SHP77 treated with DMSO at 0.1 percent for 48 hours (cell line): ENCODE measurements around the gene HORMAD2.
A peak's percentile ranks its signal among the peaks of the same experiment; 100 is the strongest.

ENCODE experiments used
- DNase-seq: peaks from one replicate; lab custom pipeline; 2025; lab: John Stamatoyannopoulos, UW

HORMAD2 gene

DNA sequence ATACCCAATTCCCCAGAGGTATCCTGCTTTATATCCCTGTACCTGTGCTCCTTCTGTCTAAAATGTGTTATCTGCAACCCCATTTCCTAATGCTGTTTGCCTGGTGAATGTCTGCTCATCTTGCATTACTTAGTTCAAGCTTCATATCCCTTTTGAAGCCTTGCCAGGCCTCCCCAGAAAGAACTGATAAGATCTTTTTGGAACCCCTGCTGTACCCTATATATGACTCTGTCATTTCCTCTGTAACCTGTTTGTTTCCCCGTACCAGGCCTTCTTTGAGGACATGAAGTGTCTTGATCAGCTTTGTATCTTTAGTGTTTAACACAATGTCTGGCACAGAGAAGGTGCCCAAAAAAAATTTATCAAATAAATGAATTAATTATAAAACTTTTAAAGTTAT, 88.7 kb downstream of the HORMAD2 start:
- DNase-seq: no peak

DNA sequence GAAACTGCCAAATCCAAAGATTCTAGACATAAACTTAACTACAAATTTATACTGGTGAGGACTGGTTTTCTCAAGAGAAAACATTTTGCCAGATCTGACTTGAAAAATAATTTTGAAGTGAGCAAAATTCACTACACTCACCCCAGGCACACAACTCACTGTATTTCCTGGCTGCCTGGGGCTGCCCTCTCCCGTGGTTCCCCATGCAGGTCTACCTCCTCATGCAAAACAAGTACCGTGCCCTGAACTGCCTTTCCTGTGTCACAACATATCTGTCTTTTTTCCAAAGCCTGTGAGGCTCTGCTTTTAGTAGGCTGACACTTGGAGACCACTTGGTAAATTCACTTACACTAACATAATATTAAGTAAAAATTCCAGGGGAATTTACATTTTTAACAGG, 89.9 kb downstream of the HORMAD2 start:
- no peak for DNase-seq

DNA sequence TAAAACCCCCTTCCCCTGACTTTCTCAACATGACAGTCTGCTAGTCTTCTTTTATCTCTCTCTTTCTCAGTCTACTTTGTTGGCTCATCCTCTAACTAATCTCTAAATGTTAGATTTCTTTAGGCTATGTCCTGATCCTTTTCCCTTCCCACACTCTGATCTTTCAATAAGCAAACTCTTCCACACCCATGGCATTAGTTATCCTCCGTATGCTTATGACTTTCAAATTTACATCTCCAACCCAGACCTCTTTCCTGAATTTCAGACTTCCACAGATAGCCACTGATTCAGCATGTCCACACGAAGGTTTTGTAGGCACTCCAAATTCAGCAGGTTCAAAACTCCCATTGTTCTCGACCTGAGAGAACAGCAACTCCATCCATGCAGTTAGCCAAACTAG, 90.7 kb downstream of the HORMAD2 start:
- no peak for DNase-seq

DNA sequence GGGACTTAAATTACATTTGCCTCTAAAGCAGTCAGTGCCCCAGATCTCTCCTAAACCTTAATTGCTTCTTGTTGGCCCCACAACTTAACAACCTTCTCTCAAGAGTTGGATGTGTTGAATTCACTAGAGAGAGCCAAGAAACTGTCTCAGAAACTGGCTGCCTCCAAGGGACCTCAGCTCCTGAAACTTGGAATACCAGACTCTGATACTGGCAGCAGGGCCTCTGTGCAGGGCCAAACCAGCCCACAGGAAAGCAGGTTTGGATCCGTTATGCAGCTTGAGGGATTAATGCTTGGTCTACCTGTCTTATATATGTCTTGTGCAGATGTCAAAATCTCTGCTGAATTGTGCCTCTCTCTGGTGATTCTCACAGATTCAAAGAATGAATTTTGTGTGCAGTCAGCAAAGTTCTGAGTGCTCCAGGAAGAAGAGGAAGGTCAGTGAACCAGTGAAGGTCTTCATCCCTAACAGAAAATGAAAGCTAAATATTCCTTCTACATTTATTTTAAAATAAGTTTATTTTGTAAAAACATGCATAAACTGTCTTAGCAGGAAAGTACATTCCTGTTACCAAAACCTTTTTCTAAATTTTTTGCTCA, 95.5 kb downstream of the HORMAD2 start:
- DNase-seq: no peak

DNA sequence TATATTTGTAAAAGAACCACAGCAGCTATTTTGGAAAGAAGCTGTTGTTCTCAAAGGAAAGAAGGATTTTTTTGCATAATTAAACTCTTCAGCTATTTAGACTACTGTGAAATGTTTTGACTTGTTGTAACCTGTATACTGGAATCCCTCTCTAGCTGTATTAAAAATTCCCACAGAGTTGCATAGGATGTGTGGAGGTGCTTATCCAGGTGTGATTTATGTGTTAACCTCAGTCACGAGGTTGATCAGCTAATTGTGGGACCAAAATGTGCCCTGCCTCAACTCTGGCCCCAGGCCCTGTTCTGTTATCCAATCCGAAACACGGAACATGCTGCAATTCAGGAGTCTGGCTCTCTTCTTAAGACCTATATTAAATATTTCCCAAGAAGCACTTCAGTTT, 96.2 kb downstream of the HORMAD2 start:
- no peak for DNase-seq

DNA sequence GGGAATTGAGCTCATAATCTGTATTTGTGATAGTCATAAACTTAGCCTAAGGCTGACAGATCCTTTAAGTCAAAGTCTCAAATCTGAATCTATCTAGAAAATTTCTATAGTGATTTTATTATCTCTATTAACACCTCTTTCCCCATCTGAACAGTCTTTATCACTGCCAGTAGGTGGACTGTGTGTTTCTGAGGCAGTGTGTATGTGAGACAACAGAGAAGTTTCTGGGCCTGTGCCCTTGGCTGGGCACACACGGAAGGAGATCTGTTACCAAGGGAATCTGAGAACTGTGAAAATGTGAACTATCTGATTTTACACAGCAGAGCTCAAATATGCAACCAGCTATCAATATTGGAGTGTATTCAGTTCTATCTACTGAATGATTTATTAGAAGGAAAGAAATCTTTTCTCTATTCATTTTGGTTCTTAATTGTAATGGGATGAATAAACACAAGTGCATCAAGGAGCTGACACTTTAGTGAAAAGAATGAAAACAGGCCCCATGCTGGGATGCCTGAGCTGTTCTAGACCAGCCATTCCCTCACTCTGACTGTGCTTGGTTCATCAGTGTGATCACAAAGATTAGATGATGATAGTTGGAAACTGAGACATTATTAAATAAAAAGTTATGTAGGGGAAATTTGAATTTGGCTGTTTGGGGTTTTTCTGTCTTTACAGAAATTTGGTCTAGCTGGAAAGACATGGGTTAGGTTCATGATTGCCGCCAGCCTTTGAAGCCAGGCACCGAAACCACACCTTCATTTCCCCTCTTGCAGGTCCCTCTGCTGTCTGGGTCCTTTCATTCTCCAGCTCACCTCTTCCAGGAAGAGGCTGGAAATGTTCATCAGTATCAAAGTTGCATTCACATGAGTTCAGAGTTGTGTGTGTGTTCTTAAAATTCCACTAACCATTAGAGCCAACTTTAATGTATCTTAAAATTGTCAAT, 98.2 kb downstream of the HORMAD2 start:
- DNase-seq: no peak

DNA sequence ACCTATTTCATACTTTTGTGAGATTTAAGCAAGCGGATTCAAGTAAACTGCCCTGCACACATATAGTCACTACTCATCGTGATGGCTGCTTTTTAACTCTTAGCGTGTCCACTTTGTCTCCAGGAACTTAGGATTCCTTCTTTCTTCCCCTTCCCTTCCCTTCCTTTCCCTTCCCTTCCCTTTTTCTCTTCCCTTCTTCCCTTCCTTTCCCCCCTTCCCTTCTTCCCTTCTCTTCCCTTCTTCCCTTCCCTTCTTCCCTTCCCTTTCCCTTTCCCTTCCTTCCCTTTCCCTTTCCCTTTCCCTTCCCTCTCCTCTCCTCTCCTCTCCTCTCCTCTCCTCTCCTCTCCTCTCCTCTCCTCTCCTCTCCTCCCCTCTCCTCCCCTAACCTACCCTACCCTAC, 100.4 kb downstream of the HORMAD2 start:
- no peak for DNase-seq

DNA sequence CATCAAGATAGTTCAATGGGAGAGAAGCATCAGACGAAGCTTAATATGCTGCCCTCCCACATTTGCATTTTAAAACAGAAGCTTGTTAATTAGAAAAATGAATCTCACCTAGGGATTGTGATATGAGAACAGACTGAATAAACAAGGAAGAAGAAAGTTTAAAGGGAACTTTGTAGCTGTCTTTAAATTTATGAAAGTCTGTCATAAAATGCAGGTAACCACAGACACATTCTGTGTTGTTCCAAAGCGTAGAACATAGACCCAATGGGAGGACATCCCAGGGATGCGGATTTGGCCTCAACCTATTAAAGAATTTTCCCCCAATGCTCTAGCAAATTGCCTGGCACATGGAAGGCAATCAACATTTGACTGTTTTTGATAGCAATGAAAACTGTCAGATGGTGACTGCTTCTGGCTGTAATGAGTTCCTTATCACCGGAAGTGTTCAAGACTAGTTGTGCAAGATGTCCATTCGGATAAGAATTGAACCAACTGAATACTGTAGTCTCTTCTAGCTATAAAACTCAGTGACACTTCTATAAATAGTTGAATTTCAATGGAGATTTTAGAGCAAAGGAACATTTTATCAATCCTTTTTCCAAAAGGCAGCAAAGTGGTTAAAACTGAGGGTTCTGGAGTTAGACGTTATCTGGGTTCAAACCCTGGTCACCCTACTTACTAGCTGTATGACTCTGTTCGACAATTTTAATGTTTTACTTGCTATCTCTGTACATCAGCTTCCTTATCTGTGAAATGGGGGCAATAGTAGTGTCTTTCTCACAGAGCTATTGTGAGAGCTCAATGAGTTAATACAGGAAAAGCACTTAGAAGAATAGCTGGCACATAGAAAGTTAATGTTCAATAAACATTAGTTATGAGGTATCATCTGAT, 101.4 kb downstream of the HORMAD2 start:
- no peak for DNase-seq

DNA sequence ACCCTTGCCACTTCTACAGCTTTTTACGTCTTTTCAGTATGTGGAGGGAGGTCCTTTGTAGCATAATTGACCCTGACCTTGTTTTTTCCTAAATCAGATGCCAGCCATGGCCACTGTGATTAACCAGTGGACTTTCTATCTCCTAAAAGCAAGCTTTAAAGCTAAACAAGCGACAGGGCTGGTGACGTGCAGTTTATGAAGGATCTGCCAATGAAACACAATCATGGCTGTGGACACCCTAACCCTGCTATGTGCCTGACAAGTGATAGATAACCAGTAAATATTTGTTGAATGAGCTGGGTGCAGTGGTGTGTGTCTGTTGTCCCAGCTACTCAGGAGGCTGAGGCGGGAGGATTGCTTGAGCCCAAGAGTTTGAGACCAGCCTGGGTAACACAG, 102.1 kb downstream of the HORMAD2 start:
- DNase-seq: peak; percentile 79

DNA sequence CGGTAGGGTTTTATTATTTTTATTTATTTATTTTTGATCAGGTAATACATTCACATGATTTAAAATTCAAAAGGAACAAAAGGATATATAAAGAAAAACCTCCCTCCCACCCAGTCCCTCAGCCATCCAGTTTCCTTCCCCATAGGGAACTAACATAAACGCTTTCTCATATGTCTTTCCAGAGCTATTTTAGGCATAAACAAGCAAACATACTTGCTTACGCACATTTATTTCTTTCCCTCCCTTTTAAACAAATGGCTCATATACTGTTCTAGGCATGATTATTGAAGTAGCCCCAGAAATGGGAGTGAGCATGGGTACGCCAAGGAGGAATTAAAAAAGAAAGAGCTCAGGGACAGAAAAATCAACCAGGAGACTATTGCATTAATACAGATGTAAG, 102.6 kb downstream of the HORMAD2 start:
- DNase-seq: no peak

DNA sequence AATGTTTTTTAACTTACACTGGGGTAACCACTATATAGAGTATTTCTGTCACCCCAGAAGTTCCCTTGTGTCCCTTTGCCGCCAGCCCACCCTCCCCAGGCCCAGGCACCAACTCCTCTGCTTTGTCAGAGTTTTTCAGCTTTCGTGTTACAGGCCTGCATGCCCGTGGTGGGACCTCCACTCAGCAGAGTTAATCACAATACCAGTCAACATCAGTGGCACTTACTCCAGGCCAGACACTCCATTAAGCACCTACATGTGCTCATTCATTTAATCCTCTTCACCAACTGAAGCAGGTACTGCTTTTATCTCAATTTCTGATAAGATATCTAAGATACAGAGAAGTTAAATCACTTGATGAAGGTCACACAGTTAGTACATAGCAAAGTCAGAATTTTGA, 103.0 kb downstream of the HORMAD2 start:
- no peak for DNase-seq

DNA sequence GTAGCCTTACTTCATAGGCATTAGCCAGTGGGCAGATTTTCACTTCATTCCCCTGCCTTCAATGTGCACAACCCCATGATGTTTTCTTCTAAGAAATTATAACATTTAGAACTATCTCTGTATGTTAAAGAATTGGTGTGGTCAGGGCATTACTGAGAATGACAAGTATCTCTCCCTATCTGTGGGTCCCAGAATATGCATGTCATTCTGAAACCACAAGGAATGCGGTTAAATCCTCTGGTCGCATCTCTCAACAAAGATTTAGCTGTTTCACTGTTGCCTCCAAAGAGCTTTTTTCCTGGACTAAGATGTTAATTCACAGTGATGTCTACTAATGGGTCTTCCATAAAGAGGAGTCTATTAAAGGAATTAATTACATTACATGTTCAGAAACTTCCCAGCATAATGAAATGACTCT, 103.6 kb downstream of the HORMAD2 start:
- DNase-seq: no peak

DNA sequence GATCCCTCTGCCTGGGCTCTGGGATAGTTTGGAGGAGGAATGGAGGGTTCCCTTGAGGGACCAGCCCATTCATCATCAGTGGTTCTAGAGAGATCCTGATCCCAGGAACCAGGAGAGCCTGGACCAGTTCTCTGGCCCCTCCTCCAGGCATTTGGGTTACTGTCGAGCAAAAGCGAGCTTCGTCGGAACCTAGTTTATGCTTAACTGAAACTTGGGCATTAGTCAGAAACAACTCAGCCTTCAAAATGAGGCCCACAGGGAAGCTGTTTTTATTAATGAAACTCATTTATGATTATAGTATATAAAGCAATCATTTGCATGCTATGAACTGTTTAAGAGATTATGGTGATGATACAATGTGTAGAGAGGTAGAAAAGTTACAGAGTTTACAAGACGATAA, 104.9 kb downstream of the HORMAD2 start:
- no peak for DNase-seq

DNA sequence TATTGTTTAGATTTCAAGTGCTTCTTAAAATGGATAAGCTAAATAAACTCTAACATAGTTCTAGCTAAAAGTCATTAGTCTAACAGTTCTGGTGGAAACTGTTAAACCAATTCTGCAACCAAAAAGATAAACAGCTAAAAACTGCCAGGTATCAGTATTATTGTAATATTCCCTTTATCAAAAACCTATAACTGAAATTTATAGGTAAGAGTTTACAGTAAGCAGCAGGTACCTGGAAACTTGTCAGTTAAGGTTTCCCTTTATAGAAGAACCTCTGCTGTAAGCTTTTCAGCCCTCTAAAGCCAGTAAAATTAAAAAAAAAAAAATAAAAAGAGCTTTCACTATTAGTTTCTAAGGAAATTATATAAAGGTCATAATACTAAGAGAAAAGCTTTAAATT, 105.3 kb downstream of the HORMAD2 start:
- no peak for DNase-seq

DNA sequence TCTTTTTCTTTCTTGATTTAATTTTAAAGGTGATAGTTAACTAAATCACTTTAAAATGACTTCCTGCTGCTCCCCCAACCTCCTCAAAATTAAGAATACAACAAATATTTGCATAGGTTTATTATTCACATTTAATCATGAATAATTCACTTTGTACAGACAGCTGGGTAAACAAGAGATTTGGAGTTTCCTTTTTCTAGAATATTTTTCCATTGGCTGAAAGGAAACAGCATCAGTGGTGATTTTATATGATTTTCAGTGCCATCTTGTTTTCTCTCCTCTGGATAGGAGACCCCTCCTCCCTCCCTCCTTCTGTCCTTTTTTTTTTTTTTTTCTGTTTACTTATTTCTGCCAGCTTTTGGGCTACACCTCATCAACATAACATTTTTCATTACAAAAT, 105.8 kb downstream of the HORMAD2 start:
- peak; percentile 81 for DNase-seq

DNA sequence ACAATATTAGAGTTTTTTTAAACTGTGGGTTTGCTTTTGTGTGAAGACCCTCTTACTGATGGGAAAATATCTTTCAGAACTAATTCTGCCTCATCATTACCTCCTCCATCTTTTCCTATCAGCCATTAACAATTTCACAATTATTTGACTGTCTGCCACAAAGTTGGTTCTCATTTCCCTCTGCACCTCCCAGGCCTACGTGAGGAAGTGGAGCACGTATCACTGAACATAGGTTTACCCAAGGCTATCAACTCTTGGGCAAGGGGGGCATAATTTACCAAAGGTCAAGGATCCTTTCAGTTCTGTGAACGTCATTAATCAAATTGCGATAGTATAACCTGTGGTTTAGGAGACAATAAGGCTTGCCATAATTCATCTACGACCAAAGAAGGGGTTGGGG, 106.2 kb downstream of the HORMAD2 start:
- DNase-seq: peak; percentile 52

DNA sequence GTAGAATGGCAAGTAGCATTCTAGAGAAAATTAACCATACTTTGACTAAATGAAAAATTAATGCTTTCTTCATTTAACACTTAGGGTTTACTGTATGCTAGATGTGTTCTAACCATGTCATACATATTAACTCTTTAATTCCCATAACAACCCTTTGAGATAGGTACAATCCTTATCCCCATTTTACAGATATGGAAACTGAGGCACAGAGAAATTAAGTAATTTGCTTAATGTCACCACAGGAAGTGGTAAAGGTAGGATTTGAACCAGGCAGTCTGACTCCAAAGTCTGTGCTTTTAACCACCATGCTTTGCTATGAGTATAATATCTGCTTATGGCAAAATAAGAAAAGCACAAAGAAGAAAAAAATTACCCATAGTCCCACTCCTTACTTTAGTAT, 106.8 kb downstream of the HORMAD2 start:
- DNase-seq: no peak

DNA sequence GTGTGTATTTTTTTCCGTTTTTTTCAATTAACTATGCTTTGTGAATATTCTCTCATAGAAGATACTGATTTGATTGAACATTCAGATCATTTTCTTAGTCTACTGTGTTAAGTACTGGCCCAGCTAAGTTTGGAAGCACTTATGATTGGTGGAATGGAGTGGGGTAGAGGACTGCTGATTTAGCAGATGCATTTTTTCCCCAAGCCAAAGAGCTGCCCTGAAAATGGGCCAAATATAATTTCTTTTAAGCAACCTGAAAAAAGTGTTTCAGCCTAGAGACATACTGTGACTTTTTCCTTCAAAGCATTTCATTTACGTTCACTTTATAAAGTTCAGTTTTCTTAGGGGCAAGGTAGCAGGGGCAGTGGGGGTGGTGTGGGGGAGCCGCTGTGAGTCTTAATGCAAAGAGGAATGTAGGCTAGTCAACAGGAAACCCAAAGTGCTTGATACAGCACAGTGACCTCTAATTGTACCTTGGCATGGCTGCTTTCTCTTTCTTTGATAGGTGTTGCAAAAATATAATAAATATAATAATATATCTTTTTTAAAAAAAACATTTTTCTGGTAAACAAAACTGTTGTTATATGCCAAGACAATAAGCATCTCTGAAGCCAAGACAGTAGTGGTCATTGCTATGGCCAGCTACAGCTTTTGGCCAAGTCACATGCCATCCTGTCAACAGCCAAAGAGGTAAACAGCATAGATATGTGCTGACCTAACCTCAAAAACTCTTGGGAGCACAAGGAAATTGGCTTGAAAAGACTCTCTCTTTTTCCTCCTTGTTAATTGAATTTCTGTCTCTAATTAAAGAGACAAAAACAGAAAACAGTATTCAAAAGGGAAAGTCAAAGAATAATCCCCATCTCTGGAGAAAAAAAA, 107.5 kb downstream of the HORMAD2 start:
- no peak for DNase-seq

DNA sequence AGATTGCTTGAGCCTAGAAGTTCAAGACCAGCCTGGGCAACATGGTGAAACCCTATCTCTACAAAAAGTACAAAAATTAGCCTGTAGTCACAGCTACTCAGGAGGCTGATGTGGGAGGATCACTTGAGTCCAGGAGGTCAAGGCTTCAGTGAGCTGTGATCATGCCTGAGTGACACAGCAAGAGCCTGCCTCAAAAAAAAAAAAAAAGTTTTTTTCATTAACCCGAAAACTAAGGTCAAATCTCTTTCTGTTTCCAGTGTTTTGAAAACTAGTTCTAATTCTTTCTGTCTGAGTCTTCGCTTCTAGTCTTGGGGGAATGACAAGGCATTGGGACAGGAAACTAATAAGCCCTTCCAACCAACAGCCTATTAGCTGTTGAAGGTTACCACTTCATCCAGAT, 108.6 kb downstream of the HORMAD2 start:
- DNase-seq: no peak

DNA sequence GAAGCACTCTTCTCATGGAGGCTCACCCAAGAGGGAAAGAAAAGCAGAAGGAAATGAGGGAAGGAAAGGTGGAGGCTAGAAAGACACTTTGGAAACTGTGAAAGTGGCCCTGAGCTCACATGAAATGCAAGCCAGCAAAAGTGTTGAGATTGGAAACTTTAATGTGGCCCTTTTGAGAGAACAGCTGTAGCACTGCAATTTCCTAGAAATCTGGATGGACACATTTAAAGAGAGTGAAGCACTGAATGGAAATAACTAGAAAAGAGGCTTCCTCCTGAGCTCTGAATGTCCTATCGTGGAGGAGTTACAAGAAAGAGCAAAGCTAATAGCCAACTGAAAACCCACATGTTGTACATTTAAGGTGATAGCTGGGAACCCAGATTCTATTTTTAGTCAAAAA, 110.3 kb downstream of the HORMAD2 start:
- no peak for DNase-seq

DNA sequence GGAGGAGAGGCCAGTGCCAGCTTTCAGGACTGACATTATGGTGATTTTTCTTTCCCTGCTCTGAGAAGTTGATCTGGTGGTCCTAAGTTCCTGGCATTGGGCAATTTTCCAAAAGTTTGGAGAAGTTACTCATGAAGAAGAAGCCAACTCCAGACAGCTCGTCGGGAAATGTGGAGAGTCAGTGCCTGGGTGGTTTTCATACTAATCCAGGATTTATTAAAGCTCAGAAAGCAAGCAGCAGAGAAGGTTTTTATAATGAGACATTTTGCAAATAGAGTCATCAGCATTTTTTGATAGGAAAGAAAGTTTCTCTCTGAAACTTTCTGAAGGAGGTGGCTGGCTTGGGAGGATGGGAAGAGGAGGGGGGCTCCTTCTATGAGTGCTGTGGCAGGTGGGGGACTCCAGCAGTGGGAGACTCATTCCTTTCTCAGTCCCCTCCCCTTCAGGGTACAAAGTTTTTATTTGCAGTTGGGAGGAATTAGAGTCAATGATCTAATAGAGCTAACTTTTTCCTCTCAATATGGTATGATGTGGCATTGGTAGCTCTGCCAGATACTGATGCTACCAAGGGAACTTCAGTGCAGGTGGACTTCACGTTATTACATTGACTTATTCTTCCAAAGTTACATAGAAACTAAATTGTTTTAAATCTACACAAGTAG, 110.9 kb downstream of the HORMAD2 start:
- DNase-seq: no peak
